Breast epithelium (tissue), 4 donors: Measurements from ENCODE around the gene BTRC. TPM values are rescaled to one million over a fixed set of nuclear protein-coding genes. Genes with fewer than 3 reads are reported as not detected.

ENCODE experiments used
- DNase-seq, 2 donors: peaks; one replicate each; pipeline ENCODE4 v3.0.0-alpha.2; 2019; ENCODE audit warnings: low spot score in 2 of 2
- H3K27ac ChIP-seq, 2 donors: fragments of 200-600 bp; sonication (generic) in 1 of 2; one replicate each; pipeline ENCODE4 v1.5.1; 2016 to 2019; ENCODE audit warnings: mild to moderate bottlenecking in 1 of 2
- H3K27me3 ChIP-seq, 2 donors: fragments of 200-600 bp; sonication (generic) in 1 of 2; one replicate each; pipeline versions ENCODE4 v1.5.1 to v1.6.0; 2017 to 2019; ENCODE audit warnings: control low read depth in 1 of 2, mild to moderate bottlenecking in 1 of 2
- H3K36me3 ChIP-seq: fragments of 200-600 bp; one replicate; pipeline ENCODE4 v1.5.1; 2019
- H3K4me1 ChIP-seq, 2 donors: fragments of 200-600 bp; sonication (generic); one replicate each; pipeline ENCODE4 v1.5.1; 2016 to 2019; ENCODE audit warnings: control low read depth in 1 of 2
- H3K4me3 ChIP-seq, 3 donors: fragments of 200-600 bp; sonication (generic); 1 replicate in 2 of 3; 2 replicates in 1 of 3; pipeline ENCODE4 v1.5.1; 2016 to 2019; ENCODE audit warnings: mild to moderate bottlenecking in 3 of 3, moderate library complexity in 2 of 3
- H3K9me3 ChIP-seq, 2 donors: fragments of 200-600 bp; sonication (generic) in 1 of 2; one replicate each; pipeline ENCODE4 v1.5.1; 2016 to 2019; ENCODE audit warnings: control low read depth in 1 of 2
- CTCF ChIP-seq, 3 donors: fragments of 450-650 bp; IDR thresholded peaks; one replicate each; pipeline ENCODE4 v1.5.1; 2016 to 2017; ENCODE audit warnings: antibody characterized with exemption in 3 of 3, mild to moderate bottlenecking in 3 of 3, moderate library complexity in 3 of 3
- POLR2A ChIP-seq: fragments of 450-650 bp; IDR thresholded peaks from one replicate; pipeline ENCODE4 v1.6.1; 2016; ENCODE audit warnings: antibody characterized with exemption, mild to moderate bottlenecking, moderate library complexity
- POLR2AphosphoS5 ChIP-seq, 3 donors: sonication (generic); formaldehyde crosslinking; IDR thresholded peaks; one replicate each; pipeline ENCODE4 v1.6.1; 2017; ENCODE audit warnings: antibody characterized with exemption in 3 of 3
- intact Hi-C: fragments of 100-400 bp; cut with DNase I; formaldehyde crosslinking; loops from one replicate; pipeline ENCODE4 v1.15.1; 2023; ENCODE audit warnings: low total_unique reads
- total RNA-seq, 3 donors: library from RNA; depleted of rRNA; stranded (reverse); fragments of >200 nt; gene quantifications; one replicate each; pipeline ENCODE4 v1.1.0, GENCODE V29; 2016

The BTRC gene
- total RNA-seq, 3 donors from 2014 or later, result 13.4 to 24.3 (median 15.1) TPM

- intact Hi-C loops, result no loop called here
- no peak overlapping the region for H3K27ac ChIP-seq
- DNase-seq, result no peak
- no peak overlapping the region for H3K4me3 ChIP-seq
- H3K36me3 ChIP-seq, result no peaks in the 10 kb centered on the region
- TF ChIP-seq POLR2AphosphoS5 (IDR thresholded peaks at IDR 0.05) (no peak), CTCF (IDR thresholded peaks at IDR 0.05) (no peak), POLR2A (no peak)
- peaks cover 0 to 5% of the 10 kb centered on the region in 2 donors for H3K4me1 ChIP-seq
- no peaks in the 10 kb centered on the region for H3K9me3 ChIP-seq
- no peaks in the 10 kb centered on the region for H3K27me3 ChIP-seq
These were observed 100.1 kb downstream of the BTRC start for GRCh38 chr10:101453791-101454718.

- intact Hi-C loops, result loop anchor here (5.0 kb wide), 1 partner anchor 588 kb away; no protein-coding TSS in a partner anchor
- Histone ChIP-seq H3K27ac (no peak overlapping the region), H3K9me3 (no peaks in the 10 kb centered on the region), H3K36me3 (no peaks in the 10 kb centered on the region), H3K4me1 (peaks cover 0 to 3% of the 10 kb centered on the region in 2 donors), H3K4me3 (no peak overlapping the region), H3K27me3 (no peaks in the 10 kb centered on the region)
- TF ChIP-seq POLR2AphosphoS5 (IDR thresholded peaks at IDR 0.05) (no peak), CTCF (IDR thresholded peaks at IDR 0.05) (no peak), POLR2A (no peak)
- no peak for DNase-seq
These were observed 104.9 kb downstream of the BTRC start for GRCh38 chr10:101458869-101459268.

GRCh38 chr10:101464082-101464481 lies 110.1 kb downstream of the BTRC start:
- no peaks in the 10 kb centered on the region for H3K9me3 ChIP-seq

GRCh38 chr10:101464599-101464998 lies 110.6 kb downstream of the BTRC start:
- intact Hi-C loops, result no loop called here
- Histone ChIP-seq H3K9me3 (no peaks in the 10 kb centered on the region), H3K36me3 (no peaks in the 10 kb centered on the region), H3K27me3 (no peaks in the 10 kb centered on the region), H3K27ac (no peak overlapping the region), H3K4me1 (no peaks in the 10 kb centered on the region), H3K4me3 (no peak overlapping the region)
- TF ChIP-seq POLR2AphosphoS5 (IDR thresholded peaks at IDR 0.05) (no peak), CTCF (IDR thresholded peaks at IDR 0.05) (no peak), POLR2A (no peak)
- no peak for DNase-seq

More at GRCh38 chr10:101464082-101464481, 110.1 kb downstream of the BTRC start:
- TF ChIP-seq POLR2AphosphoS5 (IDR thresholded peaks at IDR 0.05) (no peak), POLR2A (no peak), CTCF (IDR thresholded peaks at IDR 0.05) (no peak)
- Histone ChIP-seq H3K27ac (no peak overlapping the region), H3K4me3 (no peak overlapping the region), H3K36me3 (no peaks in the 10 kb centered on the region), H3K4me1 (no peaks in the 10 kb centered on the region), H3K27me3 (no peaks in the 10 kb centered on the region)
- no peak for DNase-seq
- intact Hi-C loops, result no loop called here
